Lower leg skin (tissue), 4 donors: ENCODE results near the gene CCRL2. TPM values are rescaled to one million over a fixed set of nuclear protein-coding genes. Genes with fewer than 3 reads are reported as not detected.

ENCODE experiments used
- DNase-seq, 2 donors: peaks; one replicate each; pipeline ENCODE4 v3.0.0-alpha.2; 2019; ENCODE audit warnings: low spot score in 2 of 2
- H3K4me3 ChIP-seq: fragments of 200-600 bp; sonication (generic); 2 replicates; pipeline ENCODE4 v1.5.1; 2017; ENCODE audit warnings: mild to moderate bottlenecking, low read depth; ENCODE audit not compliant: poor library complexity, severe bottlenecking
- CTCF ChIP-seq, 3 donors: fragments of 450-650 bp; IDR thresholded peaks; one replicate each; pipeline ENCODE4 v1.5.1; 2016; ENCODE audit warnings: antibody characterized with exemption in 3 of 3, mild to moderate bottlenecking in 3 of 3, moderate library complexity in 2 of 3
- POLR2A ChIP-seq, 2 donors: fragments of 450-650 bp; IDR thresholded peaks; one replicate each; pipeline ENCODE4 v1.6.1; 2016 to 2017; ENCODE audit warnings: antibody characterized with exemption in 2 of 2, mild to moderate bottlenecking in 1 of 2, moderate library complexity in 1 of 2
- WGBS, 2 donors: methylation state at CpG; one replicate each; pipeline ENCODE4 v1.1.5; 2018; 5-methylcytosine and 5-hydroxymethylcytosine counted together
- intact Hi-C: fragments of 100-400 bp; cut with DNase I; formaldehyde crosslinking; loops from one replicate; pipeline ENCODE4 v1.15.0; 2023; ENCODE audit warnings: low total_unique reads
- total RNA-seq, 4 donors: library from RNA; depleted of rRNA; stranded (reverse); fragments of >200 nt; gene quantifications; one replicate each; pipeline ENCODE4 v1.1.0, GENCODE V29; 2016

The CCRL2 gene
- total RNA-seq, 4 donors from 2014 or later = 0.32 to 1.2 (median 0.78) TPM

GRCh38 chr3:46410669-46411068, 3.6 kb downstream of the CCRL2 start:
- no peak overlapping the region for H3K4me3 ChIP-seq
- intact Hi-C loops = no loop called here
- 86% methylated on average over 2 of the region's 2 CpGs for WGBS, 2 donors
- no peak for DNase-seq
- TF ChIP-seq POLR2A (IDR thresholded peaks at IDR 0.05) (no peak), CTCF (IDR thresholded peaks at IDR 0.05) (no peak)

DNA sequence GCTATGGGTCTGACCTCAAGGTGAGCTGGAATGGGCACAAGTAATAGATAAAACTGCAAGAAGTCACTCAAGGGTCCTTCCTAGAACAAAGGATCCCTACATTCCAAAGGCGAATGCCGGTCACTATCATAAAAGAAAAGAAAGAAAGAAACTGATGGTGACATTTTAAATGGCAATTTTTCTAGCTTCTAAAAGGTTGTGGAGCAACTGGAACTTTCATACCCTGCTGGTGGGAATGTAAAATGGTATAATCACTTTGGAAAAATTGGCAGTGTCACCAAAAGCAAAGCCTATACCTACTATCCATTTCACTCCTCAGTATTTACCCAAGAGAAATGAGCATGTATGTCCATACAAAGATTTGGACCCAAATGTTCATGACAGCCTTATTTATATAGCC, 4.2 kb downstream of the CCRL2 start:
- H3K4me3 ChIP-seq = no peak overlapping the region
- intact Hi-C loops = no loop called here
- DNase-seq = no peak
- TF ChIP-seq POLR2A (IDR thresholded peaks at IDR 0.05) = no peak
- TF ChIP-seq CTCF (IDR thresholded peaks at IDR 0.05) = no peak
- 73 to 95% methylated on average over 2 of the region's 2 CpGs for WGBS, 2 donors

DNA sequence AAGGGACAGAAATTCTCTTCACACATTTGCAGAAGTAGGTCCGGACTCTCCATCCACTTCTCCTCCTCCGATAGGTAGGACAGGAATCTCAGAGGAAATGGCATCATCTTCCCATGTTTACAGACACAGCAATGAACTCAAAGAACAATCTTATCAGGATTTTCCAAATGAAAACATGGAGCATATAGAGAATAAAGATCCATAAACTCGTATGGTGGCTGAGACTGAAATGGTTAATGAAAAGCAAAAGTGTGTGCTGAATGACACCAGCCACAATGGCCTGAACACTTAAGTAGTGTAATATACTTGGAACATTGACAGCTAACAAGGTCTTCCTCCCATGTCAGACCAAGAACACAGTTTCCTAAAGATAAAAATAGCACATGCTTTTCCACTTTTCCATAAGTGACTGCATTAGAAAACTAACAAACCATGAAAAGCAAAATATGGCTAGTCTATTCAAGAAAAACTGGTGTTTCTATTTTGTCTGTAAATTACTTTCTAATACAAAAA, 5.8 kb downstream of the CCRL2 start:
- TF ChIP-seq POLR2A (IDR thresholded peaks at IDR 0.05) (no peak), CTCF (IDR thresholded peaks at IDR 0.05) (no peak)
- intact Hi-C loops = no loop called here
- DNase-seq = no peak
- H3K4me3 ChIP-seq = no peak overlapping the region
- WGBS, 2 donors = 64 to 73% methylated on average over 3 of the region's 3 CpGs

GRCh38 chr3:46413951-46414350, 6.9 kb downstream of the CCRL2 start:
- 80 to 81% methylated on average over 5 of the region's 5 CpGs for WGBS, 2 donors
- intact Hi-C loops = no loop called here
- TF ChIP-seq POLR2A (IDR thresholded peaks at IDR 0.05) = no peak
- no peak for TF ChIP-seq CTCF (IDR thresholded peaks at IDR 0.05)
- no peak for DNase-seq
- no peak overlapping the region for H3K4me3 ChIP-seq

- 65 to 77% methylated on average over 4 of the region's 4 CpGs for WGBS, 2 donors
- TF ChIP-seq CTCF (IDR thresholded peaks at IDR 0.05) (no peak), POLR2A (IDR thresholded peaks at IDR 0.05) (no peak)
- H3K4me3 ChIP-seq = no peak overlapping the region
- DNase-seq = no peak
- intact Hi-C loops = no loop called here
Measured at GRCh38 chr3:46414739-46415138, 7.7 kb downstream of the CCRL2 start.

GRCh38 chr3:46416125-46416810, 9.2 kb downstream of the CCRL2 start:
- intact Hi-C loops = no loop called here
- TF ChIP-seq CTCF (IDR thresholded peaks at IDR 0.05) (no peak), POLR2A (IDR thresholded peaks at IDR 0.05) (no peak)
- no peak for DNase-seq
- H3K4me3 ChIP-seq = no peak overlapping the region
- WGBS, 2 donors = 49 to 53% methylated on average over 10 of the region's 10 CpGs
